Measurements from ENCODE around the gene PROK1. TPM values are rescaled to one million over a fixed set of nuclear protein-coding genes. Genes with fewer than 3 reads are reported as not detected.

The PROK1 gene
- total and polyA plus RNA-seq, 2 experiments from 2014 or later = not detected

DNA sequence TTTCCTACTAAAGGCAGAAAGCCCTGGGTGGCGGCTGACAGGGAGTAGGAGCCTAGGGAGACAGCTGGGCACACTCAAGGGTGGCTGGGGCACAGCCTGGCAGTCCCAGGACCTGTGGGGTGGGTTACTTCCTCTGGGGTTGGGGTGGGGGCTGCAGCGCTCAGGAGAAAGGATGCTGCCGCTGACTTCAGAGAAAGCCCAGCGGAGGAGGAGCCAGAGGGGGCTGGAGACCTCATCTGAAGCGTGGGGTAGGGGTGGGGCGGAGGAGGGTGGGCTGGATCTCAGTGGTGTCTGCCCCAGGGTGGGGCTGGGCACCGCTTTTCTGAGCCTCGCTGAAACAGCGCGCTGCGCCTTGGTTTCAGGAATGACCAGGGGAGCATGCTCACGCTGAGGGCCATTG lies 37.2 kb downstream of the PROK1 start:
- no peak overlapping the region for H3K4me3 ChIP-seq
- TF ChIP-seq EZH2phosphoT487 (IDR thresholded peaks at IDR 0.05; ENCODE audit: unreplicated experiment) (no peak), ZNF114 (CRISPR knock-in tag; IDR thresholded peaks at IDR 0.05) (no peak), CREB1 (CRISPR knock-in tag; IDR thresholded peaks at IDR 0.05; ENCODE audit: low read depth) (no peak), EZH2 (IDR thresholded peaks at IDR 0.05; ENCODE audit: low read depth, unreplicated experiment) (no peak), POLR2AphosphoS5 (IDR thresholded peaks at IDR 0.05; ENCODE audit: low read depth) (no peak), ZNF331 (CRISPR knock-in tag; IDR thresholded peaks at IDR 0.05; ENCODE audit: low read depth) (no peak), STAT1 (IDR thresholded peaks at IDR 0.05; ENCODE audit: unreplicated experiment) (no peak), JUNB (IDR thresholded peaks at IDR 0.05; ENCODE audit: unreplicated experiment) (no peak), NANOG (IDR thresholded peaks at IDR 0.05; ENCODE audit: borderline replicate concordance) (no peak)
- TF ChIP-seq, protein P1, sequence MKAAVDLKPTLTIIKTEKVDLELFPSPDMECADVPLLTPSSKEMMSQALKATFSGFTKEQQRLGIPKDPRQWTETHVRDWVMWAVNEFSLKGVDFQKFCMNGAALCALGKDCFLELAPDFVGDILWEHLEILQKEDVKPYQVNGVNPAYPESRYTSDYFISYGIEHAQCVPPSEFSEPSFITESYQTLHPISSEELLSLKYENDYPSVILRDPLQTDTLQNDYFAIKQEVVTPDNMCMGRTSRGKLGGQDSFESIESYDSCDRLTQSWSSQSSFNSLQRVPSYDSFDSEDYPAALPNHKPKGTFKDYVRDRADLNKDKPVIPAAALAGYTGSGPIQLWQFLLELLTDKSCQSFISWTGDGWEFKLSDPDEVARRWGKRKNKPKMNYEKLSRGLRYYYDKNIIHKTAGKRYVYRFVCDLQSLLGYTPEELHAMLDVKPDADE (IDR thresholded peaks at IDR 0.05) = no peak
- TF ChIP-seq, protein P2, sequence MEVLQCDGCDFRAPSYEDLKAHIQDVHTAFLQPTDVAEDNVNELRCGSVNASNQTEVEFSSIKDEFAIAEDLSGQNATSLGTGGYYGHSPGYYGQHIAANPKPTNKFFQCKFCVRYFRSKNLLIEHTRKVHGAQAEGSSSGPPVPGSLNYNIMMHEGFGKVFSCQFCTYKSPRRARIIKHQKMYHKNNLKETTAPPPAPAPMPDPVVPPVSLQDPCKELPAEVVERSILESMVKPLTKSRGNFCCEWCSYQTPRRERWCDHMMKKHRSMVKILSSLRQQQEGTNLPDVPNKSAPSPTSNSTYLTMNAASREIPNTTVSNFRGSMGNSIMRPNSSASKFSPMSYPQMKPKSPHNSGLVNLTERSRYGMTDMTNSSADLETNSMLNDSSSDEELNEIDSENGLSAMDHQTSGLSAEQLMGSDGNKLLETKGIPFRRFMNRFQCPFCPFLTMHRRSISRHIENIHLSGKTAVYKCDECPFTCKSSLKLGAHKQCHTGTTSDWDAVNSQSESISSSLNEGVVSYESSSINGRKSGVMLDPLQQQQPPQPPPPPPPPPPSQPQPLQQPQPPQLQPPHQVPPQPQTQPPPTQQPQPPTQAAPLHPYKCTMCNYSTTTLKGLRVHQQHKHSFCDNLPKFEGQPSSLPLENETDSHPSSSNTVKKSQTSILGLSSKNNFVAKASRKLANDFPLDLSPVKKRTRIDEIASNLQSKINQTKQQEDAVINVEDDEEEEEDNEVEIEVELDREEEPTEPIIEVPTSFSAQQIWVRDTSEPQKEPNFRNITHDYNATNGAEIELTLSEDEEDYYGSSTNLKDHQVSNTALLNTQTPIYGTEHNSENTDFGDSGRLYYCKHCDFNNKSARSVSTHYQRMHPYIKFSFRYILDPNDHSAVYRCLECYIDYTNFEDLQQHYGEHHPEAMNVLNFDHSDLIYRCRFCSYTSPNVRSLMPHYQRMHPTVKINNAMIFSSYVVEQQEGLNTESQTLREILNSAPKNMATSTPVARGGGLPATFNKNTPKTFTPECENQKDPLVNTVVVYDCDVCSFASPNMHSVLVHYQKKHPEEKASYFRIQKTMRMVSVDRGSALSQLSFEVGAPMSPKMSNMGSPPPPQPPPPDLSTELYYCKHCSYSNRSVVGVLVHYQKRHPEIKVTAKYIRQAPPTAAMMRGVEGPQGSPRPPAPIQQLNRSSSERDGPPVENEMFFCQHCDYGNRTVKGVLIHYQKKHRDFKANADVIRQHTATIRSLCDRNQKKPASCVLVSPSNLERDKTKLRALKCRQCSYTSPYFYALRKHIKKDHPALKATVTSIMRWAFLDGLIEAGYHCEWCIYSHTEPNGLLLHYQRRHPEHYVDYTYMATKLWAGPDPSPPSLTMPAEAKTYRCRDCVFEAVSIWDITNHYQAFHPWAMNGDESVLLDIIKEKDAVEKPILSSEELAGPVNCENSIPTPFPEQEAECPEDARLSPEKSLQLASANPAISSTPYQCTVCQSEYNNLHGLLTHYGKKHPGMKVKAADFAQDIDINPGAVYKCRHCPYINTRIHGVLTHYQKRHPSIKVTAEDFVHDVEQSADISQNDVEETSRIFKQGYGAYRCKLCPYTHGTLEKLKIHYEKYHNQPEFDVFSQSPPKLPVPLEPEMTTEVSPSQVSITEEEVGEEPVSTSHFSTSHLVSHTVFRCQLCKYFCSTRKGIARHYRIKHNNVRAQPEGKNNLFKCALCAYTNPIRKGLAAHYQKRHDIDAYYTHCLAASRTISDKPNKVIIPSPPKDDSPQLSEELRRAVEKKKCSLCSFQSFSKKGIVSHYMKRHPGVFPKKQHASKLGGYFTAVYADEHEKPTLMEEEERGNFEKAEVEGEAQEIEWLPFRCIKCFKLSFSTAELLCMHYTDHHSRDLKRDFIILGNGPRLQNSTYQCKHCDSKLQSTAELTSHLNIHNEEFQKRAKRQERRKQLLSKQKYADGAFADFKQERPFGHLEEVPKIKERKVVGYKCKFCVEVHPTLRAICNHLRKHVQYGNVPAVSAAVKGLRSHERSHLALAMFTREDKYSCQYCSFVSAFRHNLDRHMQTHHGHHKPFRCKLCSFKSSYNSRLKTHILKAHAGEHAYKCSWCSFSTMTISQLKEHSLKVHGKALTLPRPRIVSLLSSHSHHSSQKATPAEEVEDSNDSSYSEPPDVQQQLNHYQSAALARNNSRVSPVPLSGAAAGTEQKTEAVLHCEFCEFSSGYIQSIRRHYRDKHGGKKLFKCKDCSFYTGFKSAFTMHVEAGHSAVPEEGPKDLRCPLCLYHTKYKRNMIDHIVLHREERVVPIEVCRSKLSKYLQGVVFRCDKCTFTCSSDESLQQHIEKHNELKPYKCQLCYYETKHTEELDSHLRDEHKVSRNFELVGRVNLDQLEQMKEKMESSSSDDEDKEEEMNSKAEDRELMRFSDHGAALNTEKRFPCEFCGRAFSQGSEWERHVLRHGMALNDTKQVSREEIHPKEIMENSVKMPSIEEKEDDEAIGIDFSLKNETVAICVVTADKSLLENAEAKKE (CRISPR knock-in tag; IDR thresholded peaks at IDR 0.05) = no peak
- TF ChIP-seq, protein P3, sequence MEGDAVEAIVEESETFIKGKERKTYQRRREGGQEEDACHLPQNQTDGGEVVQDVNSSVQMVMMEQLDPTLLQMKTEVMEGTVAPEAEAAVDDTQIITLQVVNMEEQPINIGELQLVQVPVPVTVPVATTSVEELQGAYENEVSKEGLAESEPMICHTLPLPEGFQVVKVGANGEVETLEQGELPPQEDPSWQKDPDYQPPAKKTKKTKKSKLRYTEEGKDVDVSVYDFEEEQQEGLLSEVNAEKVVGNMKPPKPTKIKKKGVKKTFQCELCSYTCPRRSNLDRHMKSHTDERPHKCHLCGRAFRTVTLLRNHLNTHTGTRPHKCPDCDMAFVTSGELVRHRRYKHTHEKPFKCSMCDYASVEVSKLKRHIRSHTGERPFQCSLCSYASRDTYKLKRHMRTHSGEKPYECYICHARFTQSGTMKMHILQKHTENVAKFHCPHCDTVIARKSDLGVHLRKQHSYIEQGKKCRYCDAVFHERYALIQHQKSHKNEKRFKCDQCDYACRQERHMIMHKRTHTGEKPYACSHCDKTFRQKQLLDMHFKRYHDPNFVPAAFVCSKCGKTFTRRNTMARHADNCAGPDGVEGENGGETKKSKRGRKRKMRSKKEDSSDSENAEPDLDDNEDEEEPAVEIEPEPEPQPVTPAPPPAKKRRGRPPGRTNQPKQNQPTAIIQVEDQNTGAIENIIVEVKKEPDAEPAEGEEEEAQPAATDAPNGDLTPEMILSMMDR (conservative IDR thresholded peaks at IDR 0.05; ENCODE audit: low read depth in 2 of 2) = no peak
- TF ChIP-seq, protein P4, sequence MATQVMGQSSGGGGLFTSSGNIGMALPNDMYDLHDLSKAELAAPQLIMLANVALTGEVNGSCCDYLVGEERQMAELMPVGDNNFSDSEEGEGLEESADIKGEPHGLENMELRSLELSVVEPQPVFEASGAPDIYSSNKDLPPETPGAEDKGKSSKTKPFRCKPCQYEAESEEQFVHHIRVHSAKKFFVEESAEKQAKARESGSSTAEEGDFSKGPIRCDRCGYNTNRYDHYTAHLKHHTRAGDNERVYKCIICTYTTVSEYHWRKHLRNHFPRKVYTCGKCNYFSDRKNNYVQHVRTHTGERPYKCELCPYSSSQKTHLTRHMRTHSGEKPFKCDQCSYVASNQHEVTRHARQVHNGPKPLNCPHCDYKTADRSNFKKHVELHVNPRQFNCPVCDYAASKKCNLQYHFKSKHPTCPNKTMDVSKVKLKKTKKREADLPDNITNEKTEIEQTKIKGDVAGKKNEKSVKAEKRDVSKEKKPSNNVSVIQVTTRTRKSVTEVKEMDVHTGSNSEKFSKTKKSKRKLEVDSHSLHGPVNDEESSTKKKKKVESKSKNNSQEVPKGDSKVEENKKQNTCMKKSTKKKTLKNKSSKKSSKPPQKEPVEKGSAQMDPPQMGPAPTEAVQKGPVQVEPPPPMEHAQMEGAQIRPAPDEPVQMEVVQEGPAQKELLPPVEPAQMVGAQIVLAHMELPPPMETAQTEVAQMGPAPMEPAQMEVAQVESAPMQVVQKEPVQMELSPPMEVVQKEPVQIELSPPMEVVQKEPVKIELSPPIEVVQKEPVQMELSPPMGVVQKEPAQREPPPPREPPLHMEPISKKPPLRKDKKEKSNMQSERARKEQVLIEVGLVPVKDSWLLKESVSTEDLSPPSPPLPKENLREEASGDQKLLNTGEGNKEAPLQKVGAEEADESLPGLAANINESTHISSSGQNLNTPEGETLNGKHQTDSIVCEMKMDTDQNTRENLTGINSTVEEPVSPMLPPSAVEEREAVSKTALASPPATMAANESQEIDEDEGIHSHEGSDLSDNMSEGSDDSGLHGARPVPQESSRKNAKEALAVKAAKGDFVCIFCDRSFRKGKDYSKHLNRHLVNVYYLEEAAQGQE (IDR thresholded peaks at IDR 0.05; ENCODE audit: unreplicated experiment) = no peak
- H3K9me2 ChIP-seq (ENCODE audit: insufficient read depth) = no peaks in the 10 kb centered on the region
- peaks cover 13% of the 10 kb centered on the region for H3K4me1 Mint-ChIP-seq
- H4K20me1 ChIP-seq (replicated peaks; ENCODE audit: insufficient read depth) = no peaks in the 10 kb centered on the region
- H3K36me3 Mint-ChIP-seq (ENCODE audit: low read depth) = no peaks in the 10 kb centered on the region
- H3K36me3 ChIP-seq (ENCODE audit: insufficient read depth) = no peaks in the 10 kb centered on the region
- no peaks in the 10 kb centered on the region for H3K9me3 Mint-ChIP-seq
- no peaks in the 10 kb centered on the region for H3K79me2 ChIP-seq (replicated peaks; ENCODE audit: insufficient read depth)
- no peak overlapping the region for H3K4me2 ChIP-seq
- H2AFZ ChIP-seq = no peak overlapping the region
- H3K27me3 Mint-ChIP-seq (ENCODE audit: insufficient read depth, low read depth, poor library complexity) = peaks cover 13% of the 10 kb centered on the region
- DNase-seq (ENCODE audit: low spot score) (no peak), ATAC-seq (no peak)
- H3K27me3 ChIP-seq (ENCODE audit: insufficient read depth) = no peaks in the 10 kb centered on the region
- H3K4me3 Mint-ChIP-seq = no peak overlapping the region
- no peaks in the 10 kb centered on the region for H3F3A ChIP-seq (replicated peaks; ENCODE audit: low read depth)
- no peak overlapping the region for H3K27ac Mint-ChIP-seq
- H3K4me1 ChIP-seq (ENCODE audit: insufficient read depth) = no peaks in the 10 kb centered on the region; the same call in 1 of the 2 replicates
- H3K27ac ChIP-seq (ENCODE audit: low read depth) = no peak overlapping the region
